ENCODE results near the gene TMEM106B. TPM values are rescaled to one million over a fixed set of nuclear protein-coding genes. Genes with fewer than 3 reads are reported as not detected.

TMEM106B gene
- total and polyA plus RNA-seq, 10 of the 15 experiments (the other 5 are each of a cell fraction or from before 2014, with no cell fraction given), result 3.7 to 21.2 (median 12.3) TPM

- TF ChIP-seq ZNF687 (IDR thresholded peaks at IDR 0.05), result no peak
- peak; percentile 95; the same call in 1 of the 2 replicates for TF ChIP-seq STAT3 (IDR thresholded peaks at IDR 0.05; ENCODE audit: low read depth, low read length)
- no peak for TF ChIP-seq BCLAF1 (IDR thresholded peaks at IDR 0.05)
- TF ChIP-seq JUND (IDR thresholded peaks at IDR 0.05; ENCODE audit: low read depth, low read length), result peak; percentile 93
- peak; percentile 91 for TF ChIP-seq IKZF1 (conservative IDR thresholded peaks at IDR 0.05)
- TF ChIP-seq TCF3 (IDR thresholded peaks at IDR 0.05; ENCODE audit: borderline replicate concordance, insufficient read depth, low read depth, low read length), result no peak
- TF ChIP-seq PRDM15 (CRISPR knock-in tag; IDR thresholded peaks at IDR 0.05), result no peak
- TF ChIP-seq RUNX3 (IDR thresholded peaks at IDR 0.05; ENCODE audit: low read length), result peak; percentile 98
- TF ChIP-seq NFIC (IDR thresholded peaks at IDR 0.05; ENCODE audit: low read depth, low read length), result peak; percentile 94
- peak; percentile 99 for TF ChIP-seq BCL11A (IDR thresholded peaks at IDR 0.05; ENCODE audit: low read depth, low read length)
- peak; percentile 93 for TF ChIP-seq NBN (IDR thresholded peaks at IDR 0.05)
- no peak for TF ChIP-seq TAF1 (IDR thresholded peaks at IDR 0.05; ENCODE audit: borderline replicate concordance, low read depth, low read length)
- TF ChIP-seq MEF2B (IDR thresholded peaks at IDR 0.05; ENCODE audit: partially characterized antibody, poor library complexity, severe bottlenecking), result peak; percentile 90
- no peak for TF ChIP-seq IRF3 (IDR thresholded peaks at IDR 0.05)
- TF ChIP-seq CREM (IDR thresholded peaks at IDR 0.05; ENCODE audit: low read depth), result peak; percentile 83
- TF ChIP-seq ZBED1 (IDR thresholded peaks at IDR 0.05; ENCODE audit: borderline replicate concordance), result peak; percentile 89; the same call in 1 of the 2 replicates
- TF ChIP-seq ATF7 (IDR thresholded peaks at IDR 0.05; ENCODE audit: low read depth), result peak; percentile 92
Observed at GRCh38 chr7:12257582-12257981, 46.5 kb downstream of the TMEM106B start (continued).
